Astrocyte (in vitro differentiated cells and primary cell): Measurements from ENCODE around the gene SF3A2. TPM values are rescaled to one million over a fixed set of nuclear protein-coding genes. Genes with fewer than 3 reads are reported as not detected.

ENCODE experiments used
- DNase-seq: peaks from one replicate; pipeline ENCODE4 v3.0.0-alpha.2; 2010; ENCODE audit warnings: low read depth
- FAIRE-seq: peaks from 2 replicates; lab custom pipeline; 2011; peaks lifted over from hg19 to GRCh38; lab: Jason Lieb, UNC
- H2AFZ ChIP-seq: 2 replicates; pipeline ENCODE4 v1.6.0; 2012; ENCODE audit warnings: low read depth, low read length, inconsistent platforms
- H3K27ac ChIP-seq: 2 replicates; pipeline ENCODE4 v1.5.1; 2011; ENCODE audit warnings: low read depth, low read length, inconsistent platforms
- H3K27me3 ChIP-seq: 2 replicates; pipeline ENCODE4 v1.6.0; 2011; ENCODE audit warnings: low read length, inconsistent platforms; ENCODE audit not compliant: insufficient read depth
- H3K36me3 ChIP-seq: 2 replicates; pipeline ENCODE4 v1.5.1; 2011; ENCODE audit warnings: low read length, inconsistent platforms; ENCODE audit not compliant: insufficient read depth
- H3K4me1 ChIP-seq: 2 replicates; pipeline ENCODE4 v1.5.1; 2011; ENCODE audit warnings: low read length, inconsistent platforms; ENCODE audit not compliant: insufficient read depth
- H3K4me2 ChIP-seq: 2 replicates; pipeline ENCODE4 v1.6.0; 2012; ENCODE audit warnings: low read length, inconsistent platforms
- H3K4me3 ChIP-seq: 2 replicates; pipeline ENCODE4 v1.5.1; 2011; ENCODE audit warnings: low read depth, mild to moderate bottlenecking, low read length, inconsistent platforms; ENCODE audit not compliant: insufficient read depth
- H3K79me2 ChIP-seq: 2 replicates; pipeline ENCODE4 v1.6.0; 2012; ENCODE audit warnings: mild to moderate bottlenecking, low read length, inconsistent platforms; ENCODE audit not compliant: insufficient read depth
- H3K9ac ChIP-seq: 2 replicates; pipeline ENCODE4 v1.6.0; 2012; ENCODE audit warnings: mild to moderate bottlenecking, low read length, inconsistent platforms
- H3K9me3 ChIP-seq: 2 replicates; pipeline ENCODE4 v1.5.1; 2012; ENCODE audit warnings: low read depth, mild to moderate bottlenecking, low read length, inconsistent platforms; ENCODE audit not compliant: insufficient read depth
- H4K20me1 ChIP-seq: 2 replicates; pipeline ENCODE4 v1.6.0; 2012; ENCODE audit warnings: low read length, inconsistent platforms; ENCODE audit not compliant: insufficient read depth
- H3K27ac Mint-ChIP-seq: one replicate; pipeline ENCODE4 v1.8.0; 2021; ENCODE audit warnings: mild to moderate bottlenecking, mixed read lengths; ENCODE audit not compliant: unreplicated experiment
- H3K27me3 Mint-ChIP-seq: one replicate; pipeline ENCODE4 v1.8.0; 2021; ENCODE audit warnings: low read depth, mixed read lengths; ENCODE audit not compliant: unreplicated experiment
- H3K36me3 Mint-ChIP-seq: one replicate; pipeline ENCODE4 v1.8.0; 2021; ENCODE audit warnings: low read depth, mixed read lengths; ENCODE audit not compliant: unreplicated experiment
- H3K4me1 Mint-ChIP-seq: one replicate; pipeline ENCODE4 v1.8.0; 2021; ENCODE audit warnings: low read depth, mixed read lengths; ENCODE audit not compliant: unreplicated experiment
- H3K4me3 Mint-ChIP-seq: one replicate; pipeline ENCODE4 v1.8.0; 2021; ENCODE audit warnings: mild to moderate bottlenecking, moderate library complexity, mixed read lengths; ENCODE audit not compliant: unreplicated experiment
- H3K9me3 Mint-ChIP-seq: one replicate; pipeline ENCODE4 v1.8.0; 2021; ENCODE audit warnings: mild to moderate bottlenecking, mixed read lengths; ENCODE audit not compliant: unreplicated experiment
- CTCF ChIP-seq: IDR thresholded peaks from 2 replicates; pipeline ENCODE4 v1.5.1; 2011; ENCODE audit warnings: low read depth, mild to moderate bottlenecking, inconsistent platforms, low read length, moderate library complexity; ENCODE audit not compliant: insufficient read depth
- EZH2 ChIP-seq: IDR thresholded peaks from 2 replicates; pipeline ENCODE4 v1.6.1; 2012; ENCODE audit warnings: mild to moderate bottlenecking, low read length, inconsistent platforms; ENCODE audit not compliant: insufficient read depth
- total RNA-seq: library from RNA; stranded (reverse); gene quantifications from 2 replicates; pipeline ENCODE4 v1.2.1, GENCODE V29; 2021

SF3A2 gene
- total RNA-seq, 1 donor from 2014 or later, result 83.2 TPM

- Mint-ChIP-seq H3K27ac (no peak overlapping the region), H3K4me1 (peaks cover 7% of the 10 kb centered on the region), H3K9me3 (no peaks in the 10 kb centered on the region), H3K4me3 (peak overlapping the region; percentile 94), H3K36me3 (peaks cover 8% of the 10 kb centered on the region), H3K27me3 (no peaks in the 10 kb centered on the region)
- Histone ChIP-seq H3K9ac (peak overlapping the region; percentile 71), H3K36me3 (peaks cover 3% of the 10 kb centered on the region), H2AFZ (no peak overlapping the region), H3K4me2 (peak overlapping the region; percentile 83), H3K79me2 (peaks cover 42% of the 10 kb centered on the region), H3K27ac (no peak overlapping the region), H3K4me3 (no peak overlapping the region), H3K9me3 (no peaks in the 10 kb centered on the region), H3K27me3 (no peaks in the 10 kb centered on the region), H3K4me1 (peaks cover 22% of the 10 kb centered on the region), H4K20me1 (peaks cover 39% of the 10 kb centered on the region)
- no peak for DNase-seq
- TF ChIP-seq CTCF (no peak), EZH2 (no peak)
- FAIRE-seq, result no peak
Observed at GRCh38 chr19:2268480-2268830, 31.8 kb downstream of the SF3A2 start.

GRCh38 chr19:2268861-2269243 lies 32.2 kb downstream of the SF3A2 start:
- peaks cover 3% of the 10 kb centered on the region for H3K36me3 ChIP-seq
- peaks cover 46% of the 10 kb centered on the region for H3K79me2 ChIP-seq
- peak overlapping the region; percentile 83 for H3K4me2 ChIP-seq
- peaks cover 25% of the 10 kb centered on the region for H3K4me1 ChIP-seq
- no peak overlapping the region for H3K27ac Mint-ChIP-seq
- TF ChIP-seq CTCF, result no peak
- no peak for TF ChIP-seq EZH2
- peaks cover 43% of the 10 kb centered on the region for H4K20me1 ChIP-seq
- no peaks in the 10 kb centered on the region for H3K9me3 Mint-ChIP-seq
- peak overlapping the region; percentile 66 for H3K4me3 ChIP-seq
- peaks cover 7% of the 10 kb centered on the region for H3K4me1 Mint-ChIP-seq
- FAIRE-seq (no peak), DNase-seq (no peak)
- H3K27me3 ChIP-seq, result no peaks in the 10 kb centered on the region
- H3K4me3 Mint-ChIP-seq, result peak overlapping the region; percentile 94
- peak overlapping the region; percentile 71 for H3K9ac ChIP-seq
- peaks cover 8% of the 10 kb centered on the region for H3K36me3 Mint-ChIP-seq
- peak overlapping the region; percentile 65 for H3K27ac ChIP-seq
- H2AFZ ChIP-seq, result peak overlapping the region; percentile 27
- no peaks in the 10 kb centered on the region for H3K9me3 ChIP-seq
- no peaks in the 10 kb centered on the region for H3K27me3 Mint-ChIP-seq

GRCh38 chr19:2269244-2270156 lies 32.9 kb downstream of the SF3A2 start:
- TF ChIP-seq EZH2 (no peak), CTCF (no peak)
- Mint-ChIP-seq H3K36me3 (peaks cover 14% of the 10 kb centered on the region), H3K9me3 (no peaks in the 10 kb centered on the region), H3K4me3 (peak overlapping the region; percentile 94), H3K27ac (peak overlapping the region; percentile 84), H3K4me1 (peaks cover 13% of the 10 kb centered on the region), H3K27me3 (no peaks in the 10 kb centered on the region)
- H3K79me2 ChIP-seq, result peaks cover 52% of the 10 kb centered on the region
- H3K27ac ChIP-seq, result peak overlapping the region; percentile 91
- no peaks in the 10 kb centered on the region for H3K9me3 ChIP-seq
- H3K27me3 ChIP-seq, result no peaks in the 10 kb centered on the region
- H4K20me1 ChIP-seq, result peaks cover 49% of the 10 kb centered on the region
- H3K4me1 ChIP-seq, result peaks cover 28% of the 10 kb centered on the region
- H2AFZ ChIP-seq, result peak overlapping the region; percentile 27
- no peak for FAIRE-seq
- peak overlapping the region; percentile 99 for H3K9ac ChIP-seq
- H3K36me3 ChIP-seq, result peaks cover 3% of the 10 kb centered on the region
- H3K4me3 ChIP-seq, result peak overlapping the region; percentile 96
- H3K4me2 ChIP-seq, result peak overlapping the region; percentile 96
- DNase-seq, result peak; percentile 82
